Measurements from ENCODE around the gene CRLF2. TPM values are rescaled to one million over a fixed set of nuclear protein-coding genes. Genes with fewer than 3 reads are reported as not detected.

Gene CRLF2
- total RNA-seq, 1 experiment from 2014 or later, result 0.76 TPM

GRCh38 chrX:1151378-1152077 is 60.9 kb downstream of the CRLF2 start:
- no peaks in the 10 kb centered on the region for H3K36me3 ChIP-seq (ENCODE audit: low read depth)
- BruUV-seq (replicated peaks), result no TSS peak
- intact Hi-C loops (cut with micrococcal nuclease; ENCODE audit: unreplicated experiment), result no loop called here
- no peak overlapping the region for H3K4me2 ChIP-seq
- no peak for DNase-seq
- no peak overlapping the region for H3K4me3 ChIP-seq
- no peaks in the 10 kb centered on the region for H3K4me1 ChIP-seq (replicated peaks; ENCODE audit: insufficient read depth)
- ChIA-PET CTCF (no interaction called here), POLR2A (ENCODE audit: unreplicated experiment) (no interaction called here)
- no peaks in the 10 kb centered on the region for H3K79me2 ChIP-seq (ENCODE audit: low read depth)
- TF ChIP-seq CTCF (conservative IDR thresholded peaks at IDR 0.05), result no peak
- H3K9me3 ChIP-seq (ENCODE audit: insufficient read depth, low read depth), result no peaks in the 10 kb centered on the region
- H3K27ac ChIP-seq, result no peak overlapping the region
- no peaks in the 10 kb centered on the region for H3K9me2 ChIP-seq (ENCODE audit: insufficient read depth)
- no peaks in the 10 kb centered on the region for H4K20me1 ChIP-seq (ENCODE audit: insufficient read depth)
- 0 out of 2 replicates have a peak, but pooled peaks cover 3% of the 10 kb centered on the region for H3F3A ChIP-seq (ENCODE audit: insufficient read depth, low read depth)
- H2AFZ ChIP-seq, result no peak overlapping the region
- H3K27me3 ChIP-seq (ENCODE audit: insufficient read depth, low read depth), result peaks cover 27% of the 10 kb centered on the region

GRCh38 chrX:1150569-1151347 is 61.7 kb downstream of the CRLF2 start:
- Histone ChIP-seq H3F3A (ENCODE audit: insufficient read depth, low read depth) (0 out of 2 replicates have a peak, but pooled peaks cover 3% of the 10 kb centered on the region), H3K79me2 (ENCODE audit: low read depth) (no peaks in the 10 kb centered on the region), H3K27me3 (ENCODE audit: insufficient read depth, low read depth) (peaks cover 29% of the 10 kb centered on the region), H3K4me3 (no peak overlapping the region), H3K4me2 (no peak overlapping the region), H3K36me3 (ENCODE audit: low read depth) (no peaks in the 10 kb centered on the region), H2AFZ (no peak overlapping the region), H3K4me1 (replicated peaks; ENCODE audit: insufficient read depth) (no peaks in the 10 kb centered on the region), H3K9me2 (ENCODE audit: insufficient read depth) (no peaks in the 10 kb centered on the region), H4K20me1 (ENCODE audit: insufficient read depth) (no peaks in the 10 kb centered on the region), H3K9me3 (ENCODE audit: insufficient read depth, low read depth) (no peaks in the 10 kb centered on the region), H3K27ac (no peak overlapping the region)
- TF ChIP-seq EZH2 (IDR thresholded peaks at IDR 0.05; ENCODE audit: low read depth) (no peak), CTCF (conservative IDR thresholded peaks at IDR 0.05) (no peak)
- CTCF ChIA-PET, result no interaction called here
- no TSS peak for BruUV-seq (replicated peaks)
- POLR2A ChIA-PET (ENCODE audit: unreplicated experiment), result no interaction called here
- no peak for DNase-seq
- intact Hi-C loops (cut with micrococcal nuclease; ENCODE audit: unreplicated experiment), result no loop called here

- TF ChIP-seq CTCF (conservative IDR thresholded peaks at IDR 0.05) (no peak), EZH2 (IDR thresholded peaks at IDR 0.05; ENCODE audit: low read depth) (no peak)
- CTCF ChIA-PET, result no interaction called here
- H3K9me3 ChIP-seq (ENCODE audit: insufficient read depth, low read depth), result no peaks in the 10 kb centered on the region
These were observed 64.6 kb downstream of the CRLF2 start for GRCh38 chrX:1147611-1148515.

More at GRCh38 chrX:1147611-1148515, 64.6 kb downstream of the CRLF2 start:
- H3K79me2 ChIP-seq (ENCODE audit: low read depth), result no peaks in the 10 kb centered on the region
- no peak overlapping the region for H3K27ac ChIP-seq
- POLR2A ChIA-PET (ENCODE audit: unreplicated experiment), result no interaction called here
- H3K9me2 ChIP-seq (ENCODE audit: insufficient read depth), result no peaks in the 10 kb centered on the region
- BruUV-seq (replicated peaks), result no TSS peak
- no peaks in the 10 kb centered on the region for H4K20me1 ChIP-seq (ENCODE audit: insufficient read depth)
- no peak overlapping the region for H2AFZ ChIP-seq
- H3K4me3 ChIP-seq, result no peak overlapping the region
- no peaks in the 10 kb centered on the region for H3F3A ChIP-seq (ENCODE audit: insufficient read depth, low read depth)
- intact Hi-C loops (cut with micrococcal nuclease; ENCODE audit: unreplicated experiment), result no loop called here
- H3K4me1 ChIP-seq (replicated peaks; ENCODE audit: insufficient read depth), result no peaks in the 10 kb centered on the region
- H3K27me3 ChIP-seq (ENCODE audit: insufficient read depth, low read depth), result peaks cover 35% of the 10 kb centered on the region
- no peak for DNase-seq
- H3K36me3 ChIP-seq (ENCODE audit: low read depth), result no peaks in the 10 kb centered on the region
- no peak overlapping the region for H3K4me2 ChIP-seq

Data from PC-9 (cell line).